Kidney glomerular epithelial cell (primary cell): ENCODE measurements around the gene BRI3.
"Not testable (repeated sequence)": the region's sequence is repeated elsewhere in the genome, so short reads cannot be mapped to it uniquely, and the experiment has no call there.

Experiments used
- DNase-seq: peaks from one replicate; lab custom pipeline; 2025; lab: John Stamatoyannopoulos, UW

The BRI3 gene

DNA sequence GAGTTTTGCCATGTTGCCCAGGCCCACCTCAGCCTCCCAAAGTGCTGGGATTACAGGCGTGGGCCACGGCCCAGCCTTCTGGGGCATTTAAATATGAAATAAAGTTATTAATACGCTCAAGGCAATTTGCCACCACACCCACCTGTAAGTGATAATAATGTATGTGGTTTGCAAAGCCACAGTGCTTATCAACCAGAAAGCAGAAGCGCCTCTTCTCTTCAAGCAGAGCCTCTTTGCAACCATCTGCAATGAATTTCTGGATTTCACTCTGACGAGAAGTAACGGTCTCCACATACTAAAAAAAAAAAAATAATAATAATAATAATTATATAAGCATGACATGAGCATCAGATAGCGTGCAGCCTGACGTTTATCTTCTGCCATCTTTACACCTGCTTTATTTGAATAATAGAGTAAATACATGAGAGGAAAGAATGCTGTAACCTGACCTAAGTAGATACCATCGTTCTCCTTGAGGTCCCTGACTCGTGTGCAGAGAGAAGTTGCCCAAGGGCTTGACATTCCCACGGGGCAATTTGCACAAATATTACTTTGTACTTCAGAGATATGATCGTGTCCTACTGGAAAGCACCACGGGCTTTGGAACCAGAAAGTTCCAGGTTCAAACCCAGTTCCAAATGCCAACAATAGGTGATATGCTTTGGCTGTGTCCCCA lies 34.0 kb downstream of the BRI3 start:
- DNase-seq: no peak

DNA sequence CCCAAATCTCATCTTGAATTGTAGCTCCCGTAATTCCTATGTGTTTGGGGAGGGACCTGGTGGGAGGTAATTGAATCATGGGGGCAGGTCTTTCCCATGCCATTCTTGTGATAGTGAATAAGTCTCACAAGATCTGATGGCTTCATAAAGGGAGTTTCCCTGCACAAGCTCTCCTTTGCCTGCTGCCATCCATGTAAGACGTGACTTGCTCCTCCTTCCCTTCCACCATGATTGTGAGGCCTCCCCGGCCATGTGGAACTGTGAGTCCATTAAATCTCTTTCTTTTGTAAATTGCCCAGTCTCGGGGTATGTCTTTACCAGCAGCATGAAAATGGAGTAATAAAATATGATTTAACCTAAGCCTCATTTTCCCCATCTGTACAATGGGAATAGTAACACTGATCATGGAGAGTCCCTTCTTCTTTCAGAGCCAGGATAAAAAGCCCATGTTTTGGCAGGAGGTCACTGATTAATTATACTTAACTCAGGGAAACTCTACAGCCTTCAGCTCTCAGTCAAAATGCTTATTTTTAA lies 34.6 kb downstream of the BRI3 start:
- DNase-seq: not testable (repeated sequence)

DNA sequence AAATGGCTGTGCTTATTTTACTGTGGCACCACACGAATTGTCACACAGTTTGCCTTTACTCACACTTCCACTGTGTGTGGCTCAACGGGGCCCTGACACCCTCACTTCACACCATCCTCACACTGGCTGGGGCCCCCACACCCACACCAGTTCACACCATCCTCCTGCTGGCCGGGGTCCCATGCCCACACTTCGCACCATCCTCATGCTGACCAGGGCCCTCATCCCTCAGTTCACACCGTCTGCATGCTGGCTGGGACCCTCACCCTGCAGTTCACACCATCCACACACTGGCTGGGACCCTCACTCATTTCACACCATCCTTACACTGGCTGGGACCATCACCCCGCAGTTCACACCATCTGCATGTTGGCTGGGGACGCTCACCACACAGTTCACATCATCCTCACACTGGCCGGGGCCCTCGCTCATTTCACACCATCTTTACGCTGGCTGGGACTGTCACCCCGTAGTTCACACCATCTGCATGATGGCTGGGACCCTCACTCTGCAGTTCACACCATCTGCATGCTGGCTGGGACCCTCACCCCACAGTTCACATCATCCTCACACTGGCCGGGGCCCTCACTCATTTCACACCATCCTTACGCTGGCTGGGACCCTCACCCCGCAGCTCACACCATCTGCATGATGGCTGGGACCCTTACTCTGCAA lies 36.0 kb downstream of the BRI3 start:
- DNase-seq: no peak

DNA sequence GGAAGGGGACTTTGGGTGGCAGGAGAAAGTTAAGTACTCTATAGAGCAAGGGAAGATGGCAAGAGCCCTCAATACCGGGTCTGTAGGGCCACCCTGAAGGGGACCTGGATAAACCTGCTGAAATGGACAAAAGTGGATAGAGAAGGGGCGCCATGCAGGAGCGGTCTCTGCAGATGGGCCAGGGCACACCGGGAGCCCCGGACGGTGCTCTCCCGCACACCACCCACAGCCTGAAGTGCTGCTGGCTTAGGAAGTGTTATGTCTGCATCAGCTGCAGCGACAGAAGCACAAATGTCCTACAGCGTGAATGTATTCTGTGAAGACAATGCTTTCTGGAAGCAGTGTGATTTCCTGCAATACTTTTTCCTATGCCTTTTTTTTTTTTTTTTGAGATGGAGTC lies 37.7 kb downstream of the BRI3 start:
- no peak for DNase-seq

DNA sequence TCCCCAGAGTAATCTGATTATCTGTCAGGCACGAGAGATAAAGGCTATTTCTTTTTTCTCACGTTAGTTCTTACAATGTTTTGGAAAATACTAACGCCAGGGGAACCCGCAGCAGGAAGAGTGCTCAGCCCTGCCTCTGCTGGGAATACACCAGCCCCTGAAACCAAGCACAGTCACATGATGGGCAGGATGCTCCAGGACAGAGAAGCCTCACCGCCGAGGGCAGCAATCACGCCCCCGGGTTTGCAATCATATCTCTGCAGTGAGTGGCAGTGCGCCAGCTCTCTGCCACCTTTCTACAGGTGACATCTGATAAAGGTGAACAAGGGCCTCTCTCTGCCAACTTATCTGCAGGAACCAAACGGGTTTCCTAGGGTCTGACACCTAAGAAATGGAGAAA lies 39.8 kb downstream of the BRI3 start:
- DNase-seq: no peak

DNA sequence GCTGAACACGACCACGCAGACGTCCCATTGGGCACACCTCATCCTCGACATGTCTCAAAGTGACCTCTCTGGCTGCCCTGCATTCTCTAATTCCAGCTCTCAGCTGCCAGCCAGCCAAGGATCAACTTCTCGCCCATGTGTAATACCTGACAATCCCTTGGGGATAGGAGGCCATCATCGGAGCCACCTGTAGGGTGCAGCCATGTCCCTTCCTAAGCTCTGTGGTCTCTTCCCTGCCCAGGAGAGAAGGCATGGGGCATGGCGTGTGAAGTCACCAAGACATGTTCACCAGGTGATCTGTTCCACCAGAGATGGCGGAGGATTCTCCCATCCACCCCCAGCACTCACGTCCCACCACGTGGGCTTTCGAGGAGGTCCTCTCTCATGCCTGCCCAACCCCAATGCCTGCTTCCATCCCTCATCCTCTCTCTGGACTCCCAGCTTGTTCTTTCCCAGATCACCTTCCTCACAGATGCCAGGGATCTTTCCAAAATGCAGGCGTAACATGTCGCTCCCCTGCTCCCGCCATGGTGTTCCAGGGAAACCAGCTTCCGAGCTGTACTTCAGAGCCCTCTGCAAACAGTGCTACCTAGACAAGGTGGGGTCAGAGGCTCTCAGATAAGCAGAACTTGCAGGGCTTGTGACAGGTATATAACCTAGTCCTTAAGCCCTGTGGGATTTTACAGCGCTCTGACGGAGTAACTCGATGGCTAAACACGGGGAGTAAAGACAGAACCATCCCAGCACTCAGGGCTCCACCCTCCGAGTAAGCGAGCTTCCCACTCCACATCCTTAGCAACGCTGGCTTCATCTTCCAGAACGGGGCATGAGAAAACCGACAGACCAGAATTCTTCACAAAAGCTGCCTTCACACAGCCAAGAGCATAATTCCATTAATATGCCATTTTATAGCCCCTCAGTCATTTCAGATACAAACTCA lies 41.1 kb downstream of the BRI3 start:
- no peak for DNase-seq

DNA sequence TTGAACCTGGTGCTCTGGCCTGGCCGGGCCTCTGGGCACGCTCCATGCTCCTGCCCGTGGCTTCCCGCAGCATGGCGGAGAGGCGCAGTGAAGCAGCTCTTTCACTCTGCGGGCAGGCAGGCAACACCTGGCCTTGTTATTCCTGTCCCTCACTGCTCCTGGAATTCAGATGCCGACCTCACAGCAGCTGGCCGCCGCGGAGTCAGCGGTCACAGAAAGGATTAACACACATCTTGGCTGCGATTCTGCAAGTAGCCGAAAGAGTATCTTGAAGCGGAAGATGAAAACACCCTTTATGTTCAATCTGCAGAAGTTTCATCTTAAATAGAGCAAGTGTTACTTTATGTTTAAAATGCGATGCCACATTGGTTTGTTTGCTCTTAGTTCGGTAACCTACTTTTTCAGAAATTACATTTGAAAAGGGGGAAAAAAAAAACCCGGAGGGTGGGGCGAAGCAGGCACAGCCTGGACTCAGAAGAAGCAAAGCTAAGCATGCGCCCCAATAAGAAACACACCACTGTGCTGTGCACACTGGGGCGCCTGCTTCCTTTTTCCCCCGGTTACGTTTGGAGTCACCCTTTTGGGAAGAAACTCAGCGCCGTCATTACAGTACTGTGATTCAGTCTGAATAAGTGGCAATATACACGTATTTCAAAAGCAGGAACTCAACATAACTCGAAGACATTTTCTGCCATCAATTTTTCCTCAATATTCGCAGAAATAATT lies 42.3 kb downstream of the BRI3 start:
- DNase-seq: no peak

DNA sequence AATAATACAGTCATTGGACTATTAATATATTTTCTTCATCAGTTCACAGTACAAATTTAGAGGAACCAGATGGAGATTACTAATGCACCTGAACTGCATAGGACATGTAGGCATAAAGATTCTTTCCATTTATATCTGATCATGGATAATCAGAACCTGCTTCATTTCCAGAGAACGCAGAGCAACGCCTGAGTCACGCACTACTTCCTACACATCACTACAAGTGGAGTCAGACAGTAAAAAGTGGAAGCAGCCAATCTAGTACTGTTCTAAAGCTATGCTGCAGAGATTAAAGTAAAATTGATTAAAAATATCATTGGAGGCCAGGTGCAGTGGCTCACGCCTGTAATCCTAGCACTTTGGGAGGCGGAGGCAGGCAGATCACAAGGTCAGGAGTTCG lies 43.3 kb downstream of the BRI3 start:
- no peak for DNase-seq

DNA sequence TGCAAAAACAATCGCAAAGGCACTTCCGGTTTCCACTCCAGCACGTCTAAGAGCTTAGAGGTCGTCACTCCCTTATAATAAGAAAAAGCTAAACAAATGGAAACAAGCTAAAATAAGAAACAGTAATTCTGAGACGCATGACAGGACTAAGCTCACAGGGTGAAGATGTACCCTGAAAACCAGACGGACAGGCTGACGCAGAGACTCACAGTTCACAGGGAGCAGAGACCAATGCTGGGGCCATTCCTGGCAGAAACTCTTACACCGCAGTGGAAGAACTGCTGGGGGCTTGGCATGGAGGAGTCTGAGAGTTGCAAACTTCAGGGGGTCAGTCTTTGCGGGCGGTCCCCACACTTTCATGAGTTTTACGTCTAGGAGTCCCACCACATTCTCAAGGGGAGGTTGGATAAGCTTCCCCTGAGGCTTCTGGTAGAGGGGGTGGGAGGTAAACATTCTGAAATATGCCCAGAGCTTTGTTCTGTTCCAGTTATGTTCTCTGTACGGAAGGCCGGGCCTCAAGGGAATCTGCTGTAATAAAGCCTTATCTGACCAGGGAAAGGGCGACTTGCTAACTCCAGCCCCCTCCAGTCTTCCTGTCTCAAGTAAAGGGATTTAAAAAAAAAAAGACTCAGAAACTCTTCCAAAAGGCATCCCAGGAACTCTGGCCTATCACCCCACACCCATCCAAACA lies 47.8 kb downstream of the BRI3 start:
- DNase-seq: no peak

DNA sequence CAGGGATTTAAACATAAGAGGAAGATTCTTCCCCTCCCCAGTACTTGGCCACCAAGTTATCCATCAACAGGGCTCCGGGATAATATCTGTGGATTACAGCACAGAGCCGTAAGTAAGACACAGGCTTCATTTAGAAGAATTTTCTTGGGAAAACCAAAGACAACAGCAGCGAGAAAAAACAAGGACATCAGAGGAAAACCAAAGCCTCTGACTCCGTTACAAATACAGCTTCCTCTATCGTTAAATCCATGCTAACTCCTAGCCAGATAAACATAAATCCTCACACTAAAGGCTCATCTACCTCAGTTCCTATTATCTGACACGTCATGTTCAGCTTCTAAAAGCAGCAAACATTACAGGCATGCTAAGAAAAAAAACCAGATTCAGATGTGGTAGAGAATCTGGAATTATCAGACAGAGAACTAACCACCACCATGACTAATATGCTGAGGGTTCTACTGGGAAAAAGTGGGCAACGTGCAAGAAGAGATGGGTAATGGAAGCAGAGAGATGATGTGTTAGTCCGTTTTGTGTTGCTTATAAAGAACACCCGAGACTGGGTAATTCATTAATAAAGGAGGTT lies 48.4 kb downstream of the BRI3 start:
- DNase-seq: no peak

DNA sequence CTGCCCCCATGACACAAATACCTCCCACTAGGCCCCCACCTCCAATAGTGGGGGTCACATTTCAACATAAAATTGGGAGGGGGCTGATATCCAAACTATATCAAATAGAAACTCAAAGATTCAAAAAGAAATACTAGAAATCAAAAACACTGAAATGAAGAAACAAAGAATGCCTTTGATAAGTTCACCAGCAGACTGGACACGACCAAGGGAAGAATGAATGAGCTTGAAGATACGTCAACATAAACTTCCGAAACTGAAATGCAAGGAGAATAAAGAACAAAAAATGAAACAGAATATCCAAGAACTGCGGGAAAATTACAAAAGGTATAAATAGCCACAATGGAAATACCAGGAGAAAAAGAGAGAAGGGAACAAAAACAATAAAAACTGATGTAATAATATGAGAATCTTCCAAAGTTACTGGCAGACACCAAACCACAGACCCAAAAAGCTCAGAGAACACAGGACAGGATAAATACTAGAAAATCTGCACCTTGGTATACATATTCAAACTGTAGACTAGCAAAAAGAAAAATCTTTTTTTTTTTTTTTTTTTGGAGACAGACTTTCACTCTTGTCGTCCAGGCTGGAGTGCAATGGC lies 49.5 kb downstream of the BRI3 start:
- no peak for DNase-seq

DNA sequence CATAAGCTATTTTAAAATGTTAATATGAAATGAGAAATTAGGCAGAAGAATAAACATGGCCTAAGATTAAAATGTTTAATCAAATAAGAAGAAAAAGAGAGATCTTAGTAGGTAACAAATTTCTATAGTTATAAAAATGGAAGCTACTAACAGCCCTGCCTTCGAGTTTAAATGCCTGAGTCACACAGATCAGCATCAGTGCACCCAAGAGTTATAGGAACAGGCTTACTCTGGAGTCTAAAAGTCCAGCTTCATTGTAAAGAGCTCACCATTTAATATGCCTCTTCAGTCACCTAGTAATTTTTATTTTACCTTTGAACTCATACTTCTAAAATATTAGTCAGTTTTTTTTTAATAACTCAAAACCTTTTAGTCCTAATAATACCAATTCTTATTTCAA lies 52.6 kb downstream of the BRI3 start:
- DNase-seq: peak; percentile 4

DNA sequence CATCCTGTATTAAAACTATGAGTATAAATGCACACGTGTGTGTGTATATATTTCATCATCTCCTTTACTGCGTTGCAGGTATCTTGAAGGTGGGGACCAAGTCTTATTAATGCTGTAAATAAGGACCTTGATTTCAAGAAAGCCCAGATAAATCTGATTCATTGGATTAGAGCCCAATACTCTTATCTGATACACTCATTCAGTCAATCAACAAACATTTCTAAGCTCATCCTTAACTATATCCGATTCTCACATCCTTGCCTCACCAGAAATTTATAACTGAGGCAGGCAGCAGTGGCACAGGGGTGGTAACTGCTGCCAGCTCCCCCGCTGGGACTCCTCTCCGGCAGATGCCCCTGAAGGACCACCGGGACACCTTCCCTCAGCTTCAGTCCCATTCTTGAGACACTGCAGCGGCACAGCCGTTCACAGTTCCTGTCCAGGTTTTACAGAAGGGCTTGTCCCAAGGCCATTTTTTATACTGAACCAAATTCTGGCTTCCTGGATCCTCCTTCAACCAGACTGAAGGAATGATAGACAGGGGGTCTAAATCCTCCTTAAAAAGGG lies 54.0 kb downstream of the BRI3 start:
- no peak for DNase-seq

DNA sequence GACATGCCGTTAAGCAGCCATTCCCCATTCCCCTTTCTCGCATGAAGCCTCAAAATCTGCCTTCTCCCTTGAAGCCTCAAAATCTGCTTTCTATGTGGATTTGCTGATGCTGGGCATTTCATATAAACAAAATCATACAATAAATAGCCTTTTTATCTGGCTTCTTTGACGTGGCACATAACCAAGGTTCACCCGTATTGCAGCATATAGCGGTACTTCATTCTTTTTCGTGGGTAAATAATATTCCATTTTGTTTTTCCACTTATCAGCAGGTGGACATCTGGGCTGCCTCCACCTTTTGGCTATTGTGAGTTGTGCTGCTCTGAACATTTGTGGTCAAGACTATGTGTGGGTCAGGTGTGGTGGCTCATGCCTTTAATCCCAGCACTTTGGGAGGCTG lies 57.0 kb downstream of the BRI3 start:
- no peak for DNase-seq

DNA sequence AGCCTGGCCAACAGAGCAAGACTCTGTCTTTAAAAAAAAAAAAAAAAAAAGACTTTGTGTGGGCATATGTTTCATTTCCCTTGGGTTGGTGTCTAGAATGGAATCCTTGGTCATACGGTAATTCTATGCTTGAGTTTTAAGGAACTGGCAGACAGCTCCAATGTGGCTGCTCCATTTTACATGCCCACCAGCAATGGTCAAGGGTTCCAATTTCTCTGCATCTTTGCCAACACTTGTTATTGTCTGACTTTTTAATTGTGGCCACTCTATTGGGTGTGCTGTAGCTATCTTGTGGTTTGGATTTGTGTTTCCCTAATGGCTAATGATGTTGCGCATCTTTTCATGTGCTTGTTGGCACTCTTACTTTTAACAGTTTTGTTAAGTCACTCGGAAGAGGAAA lies 57.6 kb downstream of the BRI3 start:
- DNase-seq: no peak

DNA sequence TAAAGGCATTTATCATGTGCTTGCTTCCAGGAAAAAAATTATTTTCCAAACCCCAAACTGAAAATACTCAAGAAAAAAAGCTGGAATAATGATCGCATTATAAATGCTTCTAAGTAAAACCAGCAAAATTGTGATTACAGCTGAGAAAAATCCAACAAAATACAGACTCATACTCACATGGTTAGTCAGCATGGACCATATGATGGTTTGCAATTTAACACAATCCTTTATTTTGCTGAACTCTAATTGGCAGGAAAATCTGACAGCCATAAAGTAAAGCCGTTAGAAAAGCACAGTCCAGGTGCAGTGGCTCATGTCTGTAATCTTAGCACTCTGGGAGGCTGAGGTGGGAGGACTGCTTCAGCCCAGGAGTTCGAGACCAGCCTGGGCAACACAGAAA lies 59.6 kb downstream of the BRI3 start:
- DNase-seq: no peak
